Muscle of arm (tissue), 12 donors: ENCODE data around the gene CISH. TPM values are rescaled to one million over a fixed set of nuclear protein-coding genes. Genes with fewer than 3 reads are reported as not detected.

ENCODE experiments used
- DNase-seq: peaks from one replicate; pipeline ENCODE4 v3.0.0-alpha.2; 2013
- polyA plus RNA-seq, 12 donors: library from polyadenylated mRNA; unstranded; fragments of 120-200 nt; gene quantifications; one replicate each; pipeline ENCODE4 v1.2.1, GENCODE V29; 2013; ENCODE audit not compliant: insufficient read length in 12 of 12

Gene CISH
- polyA plus RNA-seq, 12 donors, result 8.8 to 21.0 (median 12.5) TPM; not detected in 1

- DNase-seq, result no peak
Observed at GRCh38 chr3:50600141-50600753, 11.3 kb downstream of the CISH start.

- DNase-seq, result no peak
Observed at GRCh38 chr3:50599716-50600118, 11.9 kb downstream of the CISH start.

GRCh38 chr3:50599115-50599715 is 12.4 kb downstream of the CISH start:
- DNase-seq, result no peak

GRCh38 chr3:50594253-50594785 is 17.3 kb downstream of the CISH start:
- DNase-seq, result no peak

- DNase-seq, result no peak
Observed at GRCh38 chr3:50592568-50592967, 19.0 kb downstream of the CISH start.

- no peak for DNase-seq
Observed at GRCh38 chr3:50591196-50591741, 20.3 kb downstream of the CISH start.

GRCh38 chr3:50588759-50589433 is 22.7 kb downstream of the CISH start:
- no peak for DNase-seq

- DNase-seq, result no peak
Observed at GRCh38 chr3:50587806-50588758, 23.5 kb downstream of the CISH start.

GRCh38 chr3:50587373-50587772 is 24.2 kb downstream of the CISH start:
- DNase-seq, result no peak

- DNase-seq, result no peak
Observed at GRCh38 chr3:50586763-50587070, 24.9 kb downstream of the CISH start.

GRCh38 chr3:50585919-50586762 is 25.4 kb downstream of the CISH start:
- no peak for DNase-seq

- DNase-seq, result no peak
Observed at GRCh38 chr3:50584391-50584790, 27.2 kb downstream of the CISH start.

GRCh38 chr3:50583897-50584296 is 27.7 kb downstream of the CISH start:
- no peak for DNase-seq

- no peak for DNase-seq
Observed at GRCh38 chr3:50582083-50582482, 29.5 kb downstream of the CISH start.

- no peak for DNase-seq
Observed at GRCh38 chr3:50581459-50581842, 30.1 kb downstream of the CISH start.

GRCh38 chr3:50580683-50581458 is 30.7 kb downstream of the CISH start:
- no peak for DNase-seq

GRCh38 chr3:50577348-50577747 is 34.2 kb downstream of the CISH start:
- DNase-seq, result no peak

GRCh38 chr3:50575372-50575771 is 36.2 kb downstream of the CISH start:
- DNase-seq, result no peak

- DNase-seq, result no peak
Observed at GRCh38 chr3:50574444-50574831, 37.1 kb downstream of the CISH start.
